Hematopoietic multipotent progenitor cell treated with erythropoietin and hydrocortisone succinate and interleukin-3 and kit ligand, for 8 days (in vitro differentiated cells): Measurements from ENCODE around the gene DPY19L2.
"Not testable (repeated sequence)": the region's sequence is repeated elsewhere in the genome, so short reads cannot be mapped to it uniquely, and the experiment has no call there.

Experiments used
- DNase-seq: peaks from one replicate; pipeline ENCODE4 v3.0.0-alpha.2; 2015

DPY19L2 gene

DNA sequence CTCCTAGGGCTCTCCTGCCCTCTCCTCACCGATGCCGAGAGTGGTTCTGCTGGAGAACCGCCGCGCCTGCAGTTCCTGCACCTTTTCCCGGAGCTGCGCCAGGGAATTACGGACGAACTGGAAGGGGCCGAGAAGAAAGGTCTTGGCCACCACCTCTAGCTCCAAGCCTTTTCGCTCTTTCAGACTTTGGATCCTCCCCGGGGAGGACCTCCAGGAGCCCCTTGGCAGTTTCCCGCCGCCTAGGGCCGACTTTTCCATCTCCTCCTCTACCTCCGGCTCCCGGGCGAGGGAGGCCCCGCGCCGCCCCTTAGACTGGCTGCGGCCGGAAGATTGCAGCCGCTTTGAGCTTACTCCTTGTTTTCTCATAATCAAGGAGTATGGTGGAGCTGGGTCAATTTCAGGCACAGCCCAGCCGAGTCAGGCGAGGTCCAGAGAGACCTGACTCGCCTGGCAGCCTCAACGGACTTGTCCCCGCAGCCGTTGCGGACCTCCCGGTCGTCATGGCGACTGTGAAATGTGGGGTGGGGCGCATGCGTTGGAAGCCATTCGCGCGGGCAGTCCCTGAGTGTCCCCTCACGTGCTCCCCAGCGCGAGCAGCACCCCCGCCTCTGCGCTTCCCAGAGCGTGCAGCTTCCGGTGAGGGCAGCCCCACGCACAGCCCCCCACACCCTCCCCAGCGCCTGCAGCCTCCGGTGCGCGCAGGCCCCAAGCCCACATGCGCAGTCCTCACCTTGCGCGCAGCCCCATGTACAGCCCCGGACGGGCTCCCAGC lies at the start of gene DPY19L2:
Gene DPY19L2, minus strand, starts transcription at position 466 of the 772 bp plus-strand sequence. Its CDS starts 100 bp downstream, at position 366.
- DNase-seq, result peak; percentile 89

DNA sequence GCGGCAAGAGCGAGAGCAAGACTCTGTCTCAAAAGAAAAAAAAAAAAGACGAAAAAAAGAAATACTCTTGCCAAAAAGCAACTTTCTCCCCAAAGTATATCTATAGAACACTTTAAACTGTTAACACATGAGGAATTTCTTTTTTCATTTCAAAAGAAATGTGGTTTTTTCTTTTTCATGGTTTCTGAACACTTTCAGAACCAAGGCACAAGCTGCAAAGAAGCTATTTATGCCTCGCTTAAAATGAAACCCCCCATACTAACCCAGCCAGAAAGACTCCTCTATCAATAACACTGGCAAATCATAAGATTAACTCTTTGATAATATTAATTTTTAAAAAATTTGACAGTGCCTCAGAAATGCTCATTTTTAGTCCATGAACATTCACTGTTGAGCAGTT lies 48.6 kb upstream of the DPY19L2 start:
- not testable (repeated sequence) for DNase-seq

DNA sequence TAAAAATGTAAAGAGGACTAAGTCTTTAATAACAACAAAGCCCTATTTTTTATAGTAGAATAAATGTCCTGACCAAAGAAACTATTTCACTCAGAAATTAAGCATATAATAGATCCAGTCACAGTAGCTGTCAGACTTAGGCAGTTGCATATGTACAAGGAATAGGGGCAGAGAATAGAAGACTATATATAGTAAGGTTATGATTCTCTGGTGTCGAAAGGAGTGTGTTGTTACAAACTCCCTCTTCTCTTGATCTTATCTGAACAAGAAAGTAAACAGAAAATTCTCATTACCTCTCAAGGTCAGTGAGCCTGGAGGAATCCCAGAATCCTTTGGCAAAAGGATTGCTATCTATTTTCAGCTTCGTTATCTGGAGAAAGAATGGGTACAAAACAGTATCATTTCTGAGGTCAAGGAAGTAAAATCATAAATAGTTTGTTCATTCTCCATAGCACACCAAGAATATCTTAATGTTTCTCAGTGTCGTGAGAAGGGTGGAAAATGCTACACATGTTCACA lies 46.9 kb upstream of the DPY19L2 start:
- DNase-seq, result not testable (repeated sequence)

DNA sequence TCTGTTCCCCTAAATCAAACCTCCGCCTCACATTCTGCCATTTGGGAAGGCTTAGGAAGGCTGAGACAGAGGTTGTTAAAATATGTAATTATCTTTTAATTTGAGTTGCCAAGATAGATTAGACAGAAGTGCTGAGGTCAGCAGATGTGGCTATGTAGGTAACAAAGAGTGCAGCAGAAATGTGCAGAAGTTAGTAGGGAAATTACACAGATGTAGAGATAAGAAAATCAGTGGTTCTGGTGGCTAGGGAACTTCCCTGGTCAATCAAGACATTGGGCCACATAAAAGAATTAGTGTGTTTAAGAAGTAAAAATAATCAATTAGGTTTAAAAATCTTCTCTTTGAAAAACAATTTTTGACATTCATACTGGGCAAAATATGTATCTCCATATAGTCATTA lies 46.1 kb upstream of the DPY19L2 start:
- not testable (repeated sequence) for DNase-seq

DNA sequence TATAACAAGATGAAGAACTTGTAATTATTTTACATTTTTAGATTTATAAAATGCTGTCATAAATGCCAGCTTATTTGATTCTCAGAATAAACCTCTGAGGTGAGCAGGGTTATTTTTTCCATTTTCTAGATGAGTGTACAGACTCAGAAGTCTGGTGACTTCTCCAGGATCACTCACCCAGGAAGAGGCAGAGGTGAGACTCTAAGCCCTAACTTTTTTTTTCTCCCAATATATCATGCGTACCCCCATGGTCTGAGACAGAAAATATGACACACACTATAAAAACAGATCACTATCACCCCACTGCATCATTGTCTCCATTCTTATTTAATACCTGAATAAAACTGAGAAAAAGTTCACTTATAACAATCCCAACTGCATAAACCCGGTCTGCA lies 45.4 kb upstream of the DPY19L2 start:
- not testable (repeated sequence) for DNase-seq

DNA sequence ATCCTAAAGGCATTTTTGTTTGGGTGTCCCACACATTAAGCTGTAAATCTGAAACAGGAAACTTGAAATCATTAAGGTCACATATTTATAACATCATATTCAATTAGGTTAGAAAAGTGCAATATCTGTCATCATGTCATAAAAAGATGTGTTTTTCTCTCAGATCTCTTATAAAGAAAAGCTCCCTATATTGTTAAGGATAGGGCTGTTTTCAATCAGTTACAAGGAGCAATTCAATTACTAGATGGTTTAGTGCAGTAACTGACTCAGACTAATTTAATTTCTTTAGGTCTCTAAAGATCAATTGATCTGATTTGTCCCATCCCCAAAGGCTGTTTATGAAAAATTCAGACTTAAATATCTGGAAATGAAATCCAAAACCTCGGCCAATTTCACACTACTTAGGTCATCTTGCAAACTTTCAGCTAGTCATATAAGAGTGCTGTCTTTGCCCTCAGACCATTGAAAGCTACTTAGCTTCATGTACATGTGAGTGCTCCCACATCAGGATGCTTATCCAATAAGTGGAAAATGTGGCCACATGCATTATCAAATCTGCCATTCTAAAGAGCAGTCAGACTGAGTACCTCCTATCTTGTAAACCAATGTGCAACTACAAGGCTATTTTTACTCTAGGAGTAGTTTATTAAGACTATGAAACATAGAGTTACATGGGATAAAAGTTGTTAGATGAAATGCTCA lies 44.8 kb upstream of the DPY19L2 start:
- DNase-seq, result not testable (repeated sequence)

DNA sequence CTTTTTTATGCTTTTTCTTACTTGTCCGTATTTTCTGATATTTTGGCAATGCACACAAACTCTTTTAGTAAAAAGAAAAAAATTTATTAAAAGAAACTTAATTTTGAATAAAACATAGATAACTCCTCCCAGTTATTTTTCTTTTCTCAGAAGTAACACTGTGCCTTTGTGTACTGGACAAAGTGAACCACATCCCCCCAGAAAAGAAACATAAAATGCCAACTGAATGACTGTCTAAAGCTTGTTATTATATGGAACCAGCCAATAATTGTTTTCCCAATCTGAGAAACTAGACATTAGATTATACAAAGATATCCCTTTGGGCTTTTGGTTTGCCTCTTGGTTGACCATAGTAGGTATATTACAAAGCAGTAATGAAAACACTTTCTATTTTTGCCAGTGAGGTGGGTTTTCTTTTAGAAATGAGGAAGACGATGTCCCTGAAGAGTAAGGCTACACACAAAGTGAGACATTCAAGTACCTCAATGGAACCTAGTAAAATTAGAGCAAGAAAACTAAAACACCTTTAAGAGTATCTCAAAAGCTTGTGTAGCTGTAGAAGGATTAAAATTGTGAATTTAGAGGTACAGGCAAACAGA lies 44.2 kb upstream of the DPY19L2 start:
- not testable (repeated sequence) for DNase-seq

DNA sequence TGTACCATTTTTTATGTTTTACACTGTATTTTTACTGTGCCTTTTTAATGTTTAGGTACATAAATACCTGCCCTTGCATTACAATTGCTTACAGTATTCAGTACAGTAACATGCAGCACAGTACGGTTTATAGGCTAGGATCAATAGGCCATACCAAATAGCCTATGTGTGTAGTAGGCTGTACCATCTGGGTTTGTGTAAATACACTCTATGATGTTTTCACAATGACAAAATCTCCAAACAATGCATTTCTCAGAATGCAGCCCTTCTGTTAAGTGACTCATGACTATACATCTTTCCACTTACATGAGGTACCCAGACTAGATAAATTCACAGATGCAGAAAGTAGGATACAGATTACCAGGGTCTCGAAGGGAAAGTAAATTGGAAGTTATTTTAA lies 43.0 kb upstream of the DPY19L2 start:
- not testable (repeated sequence) for DNase-seq

DNA sequence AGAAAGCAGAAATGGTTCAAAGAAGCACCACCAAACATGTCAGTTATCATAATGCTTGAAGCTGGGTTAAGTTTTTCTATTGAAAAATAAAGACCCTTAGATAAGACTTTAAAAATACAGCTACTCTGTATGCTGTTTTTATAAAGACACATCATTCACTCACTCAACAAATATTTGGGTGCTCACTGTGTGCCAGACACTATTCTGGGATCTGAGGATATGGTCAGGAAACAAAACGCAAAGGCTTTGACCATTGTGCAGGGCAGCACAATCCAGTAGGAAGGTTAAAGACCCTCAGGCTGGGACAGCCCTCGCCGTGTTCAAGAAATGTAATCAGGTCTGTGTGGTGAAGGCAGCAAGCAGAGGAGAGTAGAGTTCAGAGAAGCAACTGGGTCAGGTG lies 38.0 kb upstream of the DPY19L2 start:
- DNase-seq, result no peak

DNA sequence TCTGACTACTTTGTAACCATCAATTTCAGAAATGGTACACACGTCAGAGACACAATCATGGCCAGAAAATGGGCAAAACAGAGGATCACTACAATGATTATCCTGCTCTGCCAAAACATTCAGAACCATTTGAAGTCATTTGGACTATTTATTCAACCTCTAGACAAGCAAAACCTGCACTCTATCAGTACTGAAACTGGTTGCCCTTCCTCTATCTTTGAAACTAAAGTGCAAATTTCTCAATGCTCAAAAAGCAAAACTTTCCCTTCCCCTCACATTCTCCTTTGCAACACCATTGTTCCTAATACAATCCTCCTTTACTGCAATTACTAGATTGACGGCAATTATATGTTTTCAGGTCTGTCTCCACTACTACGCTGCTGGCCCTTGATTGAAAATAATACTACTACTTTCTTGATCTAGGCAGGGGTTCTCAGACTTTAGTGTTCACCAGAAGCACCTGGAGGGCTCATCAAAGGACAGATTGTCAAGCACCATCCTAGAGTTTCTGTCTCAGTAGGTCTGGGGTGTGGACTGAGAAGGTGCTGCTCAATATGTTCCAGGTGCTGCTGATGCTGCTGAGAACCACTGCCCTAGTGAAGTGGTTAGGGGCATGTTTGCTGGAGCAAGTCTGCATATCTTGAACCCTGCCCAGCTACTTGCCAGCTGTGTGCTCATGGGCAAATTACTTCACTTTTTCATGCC lies 31.5 kb upstream of the DPY19L2 start:
- not testable (repeated sequence) for DNase-seq

DNA sequence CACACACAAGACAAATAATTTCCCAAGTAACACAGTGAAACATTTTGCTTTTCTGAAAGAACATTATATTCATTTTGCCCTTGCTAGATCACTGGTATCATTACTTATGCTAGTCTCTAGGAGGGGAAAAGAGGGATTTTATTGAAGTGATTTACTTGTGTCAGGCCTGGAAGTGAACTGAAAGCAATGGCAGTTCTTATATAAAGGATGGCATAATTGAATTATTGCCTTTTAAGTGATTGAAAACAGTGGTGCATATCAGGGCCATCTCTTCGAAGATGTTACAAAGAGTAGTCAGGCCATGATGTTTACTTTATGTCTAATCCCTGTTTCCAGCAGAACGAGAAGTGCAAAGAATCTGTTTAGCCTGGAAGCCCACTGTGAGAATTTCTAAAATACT lies 30.7 kb upstream of the DPY19L2 start:
- not testable (repeated sequence) for DNase-seq

DNA sequence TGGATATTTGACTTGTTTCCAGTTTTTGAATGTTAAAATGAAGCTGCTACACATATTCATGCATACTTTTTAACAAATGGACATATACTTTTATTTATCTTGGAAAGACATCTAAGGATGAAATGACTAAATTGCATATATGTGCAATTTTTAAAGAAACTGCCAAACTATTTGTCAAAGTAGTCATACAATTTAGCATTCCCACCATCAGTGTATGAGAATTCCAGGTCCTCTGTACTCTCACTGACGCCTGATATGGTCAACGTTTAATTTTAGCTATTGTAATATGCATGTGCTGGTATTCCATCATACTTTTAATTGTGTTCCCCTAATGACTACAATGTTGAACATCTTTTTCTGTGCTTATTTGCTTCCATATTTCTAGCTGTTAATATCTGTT lies 22.5 kb upstream of the DPY19L2 start:
- DNase-seq, result not testable (repeated sequence)

DNA sequence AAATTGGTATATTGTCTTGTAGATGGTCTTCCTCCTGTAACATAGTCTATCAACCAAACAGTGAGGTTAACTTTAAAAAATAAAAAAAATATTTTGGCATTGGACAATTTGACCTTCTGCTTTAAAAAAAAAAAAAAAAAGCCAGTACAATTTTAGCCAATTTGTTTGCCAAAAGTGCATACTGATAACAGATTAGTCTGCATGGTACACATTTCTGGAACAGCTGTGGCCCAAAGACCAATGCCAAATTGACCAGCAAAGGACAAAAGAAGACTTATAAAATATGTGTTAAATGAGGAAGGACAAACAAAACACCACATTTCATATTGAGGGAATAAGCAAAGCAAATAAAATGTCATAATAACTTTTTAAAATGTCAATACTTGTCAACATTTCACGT lies 20.8 kb upstream of the DPY19L2 start:
- DNase-seq, result not testable (repeated sequence)

DNA sequence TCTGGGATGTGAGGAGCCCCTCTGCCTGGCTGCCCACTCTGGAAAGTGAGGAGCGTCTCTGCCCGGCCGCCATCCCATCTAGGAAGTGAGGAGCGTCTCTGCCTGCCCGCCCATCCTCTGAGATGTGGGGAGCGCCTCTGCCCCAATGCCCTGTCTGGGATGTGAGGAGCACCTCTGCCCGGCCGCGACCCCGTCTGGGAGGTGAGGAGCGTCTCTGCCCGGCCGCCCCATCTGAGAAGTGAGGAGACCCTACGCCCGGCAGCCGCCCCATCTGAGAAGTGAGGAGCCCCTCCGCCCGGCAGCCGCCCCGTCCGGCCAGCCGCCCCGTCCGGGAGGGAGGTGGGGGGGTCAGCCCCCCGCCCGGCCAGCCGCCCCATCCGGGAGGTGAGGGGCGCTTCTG lies 18.3 kb upstream of the DPY19L2 start:
- DNase-seq, result not testable (repeated sequence)

DNA sequence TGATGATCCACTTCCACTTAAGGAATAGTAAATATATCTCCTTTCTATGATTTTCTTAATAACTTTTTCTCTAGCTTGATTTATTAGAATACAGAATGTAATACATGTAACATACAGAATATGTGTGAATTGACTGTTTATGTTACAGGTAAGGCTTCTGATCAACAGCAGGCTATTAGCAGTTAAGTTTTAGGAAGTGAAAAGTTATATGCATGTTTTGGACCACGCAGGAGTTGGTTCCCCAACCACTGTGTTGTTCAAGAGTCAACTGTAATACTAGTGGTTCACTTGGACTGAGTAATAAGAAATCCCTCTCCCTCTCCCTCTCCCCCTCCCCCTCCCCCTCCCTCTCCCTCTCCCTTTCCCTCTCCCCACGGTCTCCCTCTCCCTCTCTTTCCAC lies 17.5 kb upstream of the DPY19L2 start:
- not testable (repeated sequence) for DNase-seq

DNA sequence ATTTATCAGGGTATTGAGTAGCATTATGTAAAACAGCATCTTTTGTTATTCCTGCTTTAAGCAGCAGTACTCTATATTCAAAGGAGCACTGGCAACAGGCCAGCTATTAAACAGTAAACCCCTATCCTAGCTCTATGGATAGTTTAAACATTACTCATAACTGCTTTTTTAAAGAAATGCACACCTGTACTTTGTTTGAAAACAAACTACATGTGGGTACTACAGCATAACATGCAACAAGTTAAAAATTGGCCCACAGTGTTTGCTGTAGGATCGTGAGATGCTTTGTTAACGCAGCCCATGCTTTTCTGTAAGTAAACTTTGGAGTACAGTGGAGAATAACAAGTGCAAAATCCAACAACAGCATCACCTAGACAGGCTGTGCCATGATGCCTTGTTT lies 14.3 kb upstream of the DPY19L2 start:
- not testable (repeated sequence) for DNase-seq

DNA sequence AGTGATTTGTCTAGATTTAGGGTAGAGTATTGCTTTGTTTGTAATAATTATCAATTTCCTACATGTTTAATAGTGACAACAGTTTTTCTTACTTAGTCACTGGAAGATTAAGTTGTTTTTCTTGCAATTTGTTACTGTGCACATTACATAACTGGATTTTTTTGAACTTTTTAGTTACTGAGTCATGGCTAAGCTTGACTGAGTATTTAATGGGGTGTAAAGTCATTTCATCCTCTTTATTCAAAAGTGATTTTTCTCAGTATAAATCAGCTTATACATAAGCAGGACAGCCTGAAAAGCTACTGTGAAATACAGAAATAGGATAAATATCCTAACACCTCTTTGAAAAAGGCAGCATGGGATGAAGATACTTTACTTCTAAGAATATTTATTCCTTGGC lies 12.5 kb upstream of the DPY19L2 start:
- DNase-seq, result not testable (repeated sequence)

DNA sequence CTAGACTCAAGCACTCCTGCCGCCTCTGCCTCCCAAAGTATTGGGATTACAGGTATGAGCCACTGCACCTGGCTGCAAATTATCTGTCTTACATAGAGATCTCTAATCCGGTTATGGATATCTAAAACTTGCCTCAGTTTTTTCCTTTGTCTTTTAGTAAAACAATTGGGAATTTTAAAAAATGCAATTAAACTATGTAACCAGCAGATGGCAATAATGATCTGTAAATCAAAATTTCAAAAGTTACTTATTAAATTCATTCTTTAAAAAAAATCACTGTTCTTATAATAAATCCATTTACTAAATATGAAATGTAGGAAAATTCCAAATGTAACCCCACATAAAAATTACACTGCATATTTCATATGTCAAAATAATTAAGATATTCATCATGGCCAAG lies 4.3 kb upstream of the DPY19L2 start:
- peak; percentile 6 for DNase-seq

DNA sequence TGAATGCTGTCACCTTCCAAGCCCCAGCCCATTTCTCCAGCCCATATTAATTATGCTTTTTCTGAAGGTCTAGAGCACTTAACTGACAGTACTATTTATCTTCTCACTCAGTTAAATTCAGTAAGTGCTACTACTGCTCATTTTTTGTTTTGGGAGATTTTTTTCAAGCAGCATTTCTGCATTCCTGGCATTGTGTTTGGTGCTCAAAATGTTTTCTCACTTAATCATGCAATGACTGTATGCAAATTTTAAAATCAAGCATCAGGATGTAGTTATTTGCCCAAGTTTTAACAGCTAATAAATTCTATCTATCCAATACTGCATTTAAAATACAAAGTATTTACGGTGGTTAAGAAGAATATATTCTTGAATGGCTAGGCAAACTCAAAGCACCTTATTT lies 1.6 kb upstream of the DPY19L2 start:
- not testable (repeated sequence) for DNase-seq

DNA sequence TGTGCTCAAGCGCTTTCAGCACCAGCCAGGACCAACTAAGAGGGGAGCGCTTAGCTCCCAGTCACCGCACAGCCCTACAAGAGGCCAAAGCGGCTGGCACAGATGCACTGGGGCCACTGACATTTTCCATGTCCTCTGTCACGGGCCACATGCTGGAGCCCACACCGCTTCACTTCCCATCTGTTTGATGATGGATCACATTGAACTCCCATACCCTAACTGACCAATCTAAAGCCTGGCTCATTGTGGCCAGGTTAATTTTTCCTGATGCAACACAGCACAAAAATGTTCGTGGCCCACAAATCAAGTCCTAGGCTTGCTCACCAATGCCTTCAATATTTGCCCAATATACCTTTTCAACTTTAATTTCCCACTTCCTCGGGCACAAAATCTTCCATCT lies 1.1 kb upstream of the DPY19L2 start:
- DNase-seq, result not testable (repeated sequence)

DNA sequence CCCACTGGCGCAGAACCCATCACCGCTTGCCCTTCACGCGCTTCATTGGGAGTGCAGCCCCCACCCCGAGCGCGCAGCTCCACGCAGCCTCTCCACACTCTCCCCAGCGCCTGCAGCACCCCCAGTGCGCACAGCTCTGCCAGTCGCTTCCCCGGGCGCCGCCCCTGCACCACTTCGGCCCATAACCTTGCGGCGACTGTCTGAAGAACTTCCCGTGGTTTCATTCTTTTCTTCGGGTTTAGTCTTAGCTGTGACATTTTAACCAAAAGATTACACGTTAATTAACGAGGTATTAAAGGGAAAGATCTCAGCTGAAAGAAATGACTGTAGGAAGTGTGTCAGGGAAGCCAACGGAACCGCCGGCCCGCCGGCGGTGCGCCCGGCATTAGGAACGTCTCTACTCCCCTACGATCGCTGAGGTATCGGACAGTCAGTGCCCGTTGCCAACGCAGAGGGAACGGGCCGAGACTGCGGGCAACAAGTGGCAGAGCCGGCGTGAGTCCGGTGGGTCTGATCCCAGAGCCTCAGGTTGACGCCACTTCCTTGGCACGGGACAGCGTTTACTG lies 590 bp upstream of the DPY19L2 start:
- DNase-seq, result peak; percentile 53

DNA sequence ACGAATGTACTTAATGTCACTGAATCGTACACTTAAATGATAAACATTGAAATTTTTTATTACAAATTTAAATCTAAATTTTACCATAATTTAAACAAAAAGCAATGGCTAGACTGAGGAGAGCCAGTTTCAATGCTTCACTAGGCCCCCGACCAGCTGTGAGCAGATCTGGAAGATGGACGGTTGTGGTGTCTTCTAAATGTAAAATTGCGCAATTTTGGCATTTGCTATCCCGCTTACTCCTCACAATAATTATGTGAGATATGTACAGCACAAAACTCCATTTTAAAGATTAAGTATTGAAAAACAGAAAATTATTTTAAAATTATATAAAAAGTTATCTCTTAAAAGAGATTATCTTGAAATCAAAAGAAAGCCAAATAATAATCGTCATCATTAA lies 5.3 kb downstream of the DPY19L2 start:
- not testable (repeated sequence) for DNase-seq

DNA sequence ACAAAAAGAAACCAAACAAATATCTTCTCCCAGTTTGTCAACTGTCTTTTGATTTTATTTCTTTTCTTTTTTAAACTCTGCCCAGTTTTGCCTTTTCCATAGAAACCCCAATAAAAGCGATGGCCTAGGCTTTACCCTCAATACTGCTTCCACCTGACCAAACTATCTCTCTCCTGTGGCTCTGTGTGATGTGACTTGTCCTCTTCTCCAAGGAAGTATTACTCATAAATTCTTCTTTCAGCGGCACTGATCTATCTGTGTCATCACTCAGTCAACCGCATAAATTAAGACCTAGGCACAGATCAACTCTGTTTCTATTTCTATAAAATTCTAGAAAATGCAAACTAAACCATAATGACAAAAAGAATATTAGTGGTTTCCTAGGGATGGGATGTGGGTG lies 9.8 kb downstream of the DPY19L2 start:
- not testable (repeated sequence) for DNase-seq
